ENCODE results near the gene NKIRAS2.

Gene NKIRAS2

GRCh38 chr17:41982026-41982760 is 37.7 kb upstream of the NKIRAS2 start:
- Histone ChIP-seq H3K9me3 (no peaks in the 10 kb centered on the region), H3K4me1 (no peaks in the 10 kb centered on the region), H3K36me3 (peaks cover 87% of the 10 kb centered on the region), H3K27me3 (no peaks in the 10 kb centered on the region), H3K4me3 (ENCODE audit: low read depth, low read length) (no peak overlapping the region)
- peak; percentile 51 for DNase-seq
- TF ChIP-seq CTCF (IDR thresholded peaks at IDR 0.05; ENCODE audit: low read depth, low read length): no peak

- Histone ChIP-seq H3K9me3 (no peaks in the 10 kb centered on the region), H3K27me3 (no peaks in the 10 kb centered on the region), H3K4me3 (ENCODE audit: low read depth, low read length) (no peak overlapping the region), H3K4me1 (no peaks in the 10 kb centered on the region), H3K36me3 (peaks cover 90% of the 10 kb centered on the region)
- no peak for TF ChIP-seq CTCF (IDR thresholded peaks at IDR 0.05; ENCODE audit: low read depth, low read length)
- DNase-seq: no peak
Measured at GRCh38 chr17:41984454-41984853, 35.4 kb upstream of the NKIRAS2 start.

GRCh38 chr17:41985919-41986318 is 34.0 kb upstream of the NKIRAS2 start:
- peaks cover 95% of the 10 kb centered on the region for H3K36me3 ChIP-seq
- TF ChIP-seq CTCF (IDR thresholded peaks at IDR 0.05; ENCODE audit: low read depth, low read length): no peak
- H3K4me1 ChIP-seq: no peaks in the 10 kb centered on the region

GRCh38 chr17:41986634-41987033 is 33.3 kb upstream of the NKIRAS2 start:
- peaks cover 95% of the 10 kb centered on the region for H3K36me3 ChIP-seq
- TF ChIP-seq CTCF (IDR thresholded peaks at IDR 0.05; ENCODE audit: low read depth, low read length): no peak
- DNase-seq: no peak
- no peaks in the 10 kb centered on the region for H3K9me3 ChIP-seq
- no peak overlapping the region for H3K4me3 ChIP-seq (ENCODE audit: low read depth, low read length)
- H3K4me1 ChIP-seq: no peaks in the 10 kb centered on the region
- H3K27me3 ChIP-seq: no peaks in the 10 kb centered on the region

More at GRCh38 chr17:41985919-41986318, 34.0 kb upstream of the NKIRAS2 start:
- no peak for DNase-seq
- H3K9me3 ChIP-seq: no peaks in the 10 kb centered on the region
- no peaks in the 10 kb centered on the region for H3K27me3 ChIP-seq
- no peak overlapping the region for H3K4me3 ChIP-seq (ENCODE audit: low read depth, low read length)

- no peak for DNase-seq
- Histone ChIP-seq H3K36me3 (peaks cover 95% of the 10 kb centered on the region), H3K4me3 (ENCODE audit: low read depth, low read length) (no peak overlapping the region), H3K4me1 (no peaks in the 10 kb centered on the region), H3K27me3 (no peaks in the 10 kb centered on the region), H3K9me3 (no peaks in the 10 kb centered on the region)
- TF ChIP-seq CTCF (IDR thresholded peaks at IDR 0.05; ENCODE audit: low read depth, low read length): no peak
Measured at GRCh38 chr17:41987642-41988041, 32.2 kb upstream of the NKIRAS2 start.

GRCh38 chr17:41988418-41988817 is 31.5 kb upstream of the NKIRAS2 start:
- no peak for DNase-seq

More at GRCh38 chr17:41988418-41988817, 31.5 kb upstream of the NKIRAS2 start:
- H3K27me3 ChIP-seq: no peaks in the 10 kb centered on the region
- H3K4me3 ChIP-seq (ENCODE audit: low read depth, low read length): no peak overlapping the region
- no peak for TF ChIP-seq CTCF (IDR thresholded peaks at IDR 0.05; ENCODE audit: low read depth, low read length)
- H3K36me3 ChIP-seq: peaks cover 95% of the 10 kb centered on the region
- H3K9me3 ChIP-seq: no peaks in the 10 kb centered on the region
- H3K4me1 ChIP-seq: no peaks in the 10 kb centered on the region

All from BE2C (cell line).